Esophagus squamous epithelium (tissue), 4 donors: ENCODE data around the gene FOXC1.

Experiments used
- CTCF ChIP-seq, 6 experiments: fragments of 450-650 bp in 4 of 6; fragments of 200-600 bp in 2 of 6; sonication (generic) in 2 of 6; IDR thresholded peaks; one replicate each; pipeline ENCODE4 v1.5.1; 2016 to 2019; ENCODE audit warnings: antibody characterized with exemption in 6 of 6, mild to moderate bottlenecking in 4 of 6, moderate library complexity in 4 of 6
- POLR2A ChIP-seq, 4 donors: fragments of 450-650 bp; IDR thresholded peaks; one replicate each; pipeline ENCODE4 v1.6.1; 2017; ENCODE audit warnings: antibody characterized with exemption in 4 of 4, mild to moderate bottlenecking in 4 of 4, moderate library complexity in 3 of 4

GRCh38 chr6:1605004-1605892 is 4.5 kb upstream of the FOXC1 start:
- TF ChIP-seq POLR2A (IDR thresholded peaks at IDR 0.05) (no peak), CTCF (IDR thresholded peaks at IDR 0.05) (no peak)
